ENCODE results near the gene CXCL16.
"Not testable (repeated sequence)": the region's sequence is repeated elsewhere in the genome, so short reads cannot be mapped to it uniquely, and the experiment has no call there.

Gene CXCL16

GRCh38 chr17:4719684-4720221 is 20.0 kb downstream of the CXCL16 start:
- no peak for DNase-seq

GRCh38 chr17:4719146-4719545 is 20.6 kb downstream of the CXCL16 start:
- no peak for DNase-seq

- DNase-seq = no peak
Observed at GRCh38 chr17:4718276-4718675, 21.5 kb downstream of the CXCL16 start.

GRCh38 chr17:4717791-4718190 is 21.9 kb downstream of the CXCL16 start:
- no peak for DNase-seq

- no peak for DNase-seq
Observed at GRCh38 chr17:4716081-4716480, 23.6 kb downstream of the CXCL16 start.

- DNase-seq = no peak
Observed at GRCh38 chr17:4715063-4715744, 24.5 kb downstream of the CXCL16 start.

- DNase-seq = not testable (repeated sequence)
Observed at GRCh38 chr17:4714340-4715062, 25.2 kb downstream of the CXCL16 start.

- DNase-seq = no peak
Observed at GRCh38 chr17:4712526-4712925, 27.2 kb downstream of the CXCL16 start.

- DNase-seq = no peak
Observed at GRCh38 chr17:4711661-4712181, 28.0 kb downstream of the CXCL16 start.

- no peak for DNase-seq
Observed at GRCh38 chr17:4710693-4711634, 28.8 kb downstream of the CXCL16 start.

GRCh38 chr17:4709794-4710692 is 29.7 kb downstream of the CXCL16 start, which contains the start of gene ARRB2:
Gene ARRB2, plus strand, starts transcription at chr17:4710632. Its CDS starts 90 bp downstream, at chr17:4710722.
- DNase-seq = peak; percentile 96

- DNase-seq = no peak
Observed at GRCh38 chr17:4708436-4708835, 31.3 kb downstream of the CXCL16 start.

GRCh38 chr17:4706121-4706520 is 33.6 kb downstream of the CXCL16 start:
- no peak for DNase-seq

- DNase-seq = no peak
Observed at GRCh38 chr17:4704991-4705390, 34.7 kb downstream of the CXCL16 start.

- not testable (repeated sequence) for DNase-seq
Observed at GRCh38 chr17:4704574-4704907, 35.2 kb downstream of the CXCL16 start.

GRCh38 chr17:4703330-4703691 is 36.4 kb downstream of the CXCL16 start:
- no peak for DNase-seq

GRCh38 chr17:4701116-4701515 is 38.6 kb downstream of the CXCL16 start:
- DNase-seq = no peak

- not testable (repeated sequence) for DNase-seq
Observed at GRCh38 chr17:4699401-4700056, 40.2 kb downstream of the CXCL16 start.

- DNase-seq = no peak
Observed at GRCh38 chr17:4696437-4696805, 43.3 kb downstream of the CXCL16 start.

- no peak for DNase-seq
Observed at GRCh38 chr17:4693416-4693815, 46.3 kb downstream of the CXCL16 start.

GRCh38 chr17:4691686-4692085 is 48.0 kb downstream of the CXCL16 start:
- DNase-seq = no peak
